ENCODE results near the gene NTNG1. TPM values are rescaled to one million over a fixed set of nuclear protein-coding genes. Genes with fewer than 3 reads are reported as not detected.

The NTNG1 gene
- total and polyA plus RNA-seq, 2 of the 8 experiments (the other 6 are each of a cell fraction or from before 2014, with no cell fraction given): 1.2 to 4.1 TPM

GRCh38 chr1:107251839-107252238 is 111.0 kb downstream of the NTNG1 start:
- Histone ChIP-seq H3K18ac (ENCODE audit: extremely low read depth, low read length) (no peak overlapping the region), H2AFZ (ENCODE audit: low read length) (no peak overlapping the region), H3K9me3 (ENCODE audit: insufficient read depth in 2 of 2, low read depth in 1 of 2, low read length in 1 of 2) (no peaks in the 10 kb centered on the region), H4K8ac (ENCODE audit: extremely low read depth, insufficient read depth, low read length) (no peak overlapping the region), H3K27ac (ENCODE audit: low read depth, low read length) (no peak overlapping the region), H3K79me2 (ENCODE audit: control insufficient read depth in 1 of 2, insufficient read depth in 2 of 2, low read length in 2 of 2) (no peaks in the 10 kb centered on the region), H3K4me3 (ENCODE audit: extremely low read depth in 1 of 4, insufficient read depth in 2 of 4, low read depth in 3 of 4, low read length in 4 of 4) (no peak overlapping the region), H3K4me2 (ENCODE audit: insufficient read depth in 1 of 2, low read depth in 2 of 2, low read length in 2 of 2) (no peak overlapping the region), H2BK15ac (ENCODE audit: low read length) (0 out of 2 replicates have a peak overlapping the region, but pooled peaks have one; percentile 85), H3K4me1 (replicated peaks in 1 of 4; ENCODE audit: control insufficient read depth in 3 of 4, insufficient read depth in 4 of 4, low read length in 3 of 4) (peaks cover 0 to 17% (median 6%) of the 10 kb centered on the region in 4 experiments; a peak in 4 of 7 replicates), H4K5ac (ENCODE audit: insufficient read length, low read depth, low read length) (no peak overlapping the region), H3K36me3 (ENCODE audit: control insufficient read depth in 2 of 4, insufficient read depth in 4 of 4, low read length in 3 of 4) (no peaks in the 10 kb centered on the region), H3K23me2 (ENCODE audit: low read depth, low read length) (no peaks in the 10 kb centered on the region), H2BK12ac (ENCODE audit: low read depth, low read length) (no peak overlapping the region), H4K91ac (replicated peaks; ENCODE audit: insufficient read length, low read length) (no peak overlapping the region), H3K23ac (ENCODE audit: insufficient read length) (no peak overlapping the region), H3K27me3 (replicated peaks in 1 of 4; ENCODE audit: control insufficient read depth in 3 of 4, extremely low read depth in 1 of 4, insufficient read depth in 3 of 4, low read length in 3 of 4) (no peaks in the 10 kb centered on the region), H3K56ac (replicated peaks; ENCODE audit: insufficient read length, low read depth, low read length) (no peak overlapping the region), H2AK5ac (ENCODE audit: low read depth, low read length) (no peak overlapping the region), H4K20me1 (replicated peaks in 1 of 2; ENCODE audit: control insufficient read depth in 1 of 2, insufficient read depth in 2 of 2, low read length in 2 of 2) (no peaks in the 10 kb centered on the region), H2BK5ac (ENCODE audit: low read depth, low read length) (no peak overlapping the region), H2BK120ac (replicated peaks; ENCODE audit: low read depth, low read length) (no peak overlapping the region), H3K14ac (ENCODE audit: insufficient read length) (no peak overlapping the region), H3K79me1 (ENCODE audit: low read depth, low read length) (no peaks in the 10 kb centered on the region), H3K9ac (replicated peaks in 1 of 4; ENCODE audit: extremely low read depth in 1 of 4, low read depth in 3 of 4, low read length in 3 of 4) (no peak overlapping the region), H2BK20ac (ENCODE audit: low read length) (no peak overlapping the region), H3K4ac (replicated peaks; ENCODE audit: insufficient read length, low read depth, low read length) (no peak overlapping the region)
- FAIRE-seq (no peak), DNase-seq (ENCODE audit: low read depth in 1 of 2, low spot score in 2 of 2) (no peak)
- TF ChIP-seq BACH1 (IDR thresholded peaks at IDR 0.05; ENCODE audit: low read length): no peak
- no peak for TF ChIP-seq RAD21 (IDR thresholded peaks at IDR 0.05 in 1 of 2, conservative IDR thresholded peaks at IDR 0.05 in 1 of 2; ENCODE audit: low read depth in 2 of 2, low read length in 2 of 2)
- no peak for TF ChIP-seq GTF2F1 (IDR thresholded peaks at IDR 0.05; ENCODE audit: borderline replicate concordance, low read depth, low read length)
- no peak for TF ChIP-seq SIN3A (conservative IDR thresholded peaks at IDR 0.05 in 1 of 2, IDR thresholded peaks at IDR 0.05 in 1 of 2; ENCODE audit: low read depth in 1 of 2, low read length in 2 of 2)
- TF ChIP-seq RNF2 (IDR thresholded peaks at IDR 0.05; ENCODE audit: borderline replicate concordance, low read depth, low read length, missing control alignments, poor library complexity, severe bottlenecking): no peak
- no peak for TF ChIP-seq CTCF (IDR thresholded peaks at IDR 0.05; ENCODE audit: control extremely low read depth in 1 of 3, insufficient read depth in 1 of 3, low read depth in 1 of 3, low read length in 3 of 3)
- no peak for TF ChIP-seq CHD1 (IDR thresholded peaks at IDR 0.05; ENCODE audit: low read depth, low read length)
- TF ChIP-seq RFX5 (IDR thresholded peaks at IDR 0.05; ENCODE audit: borderline replicate concordance, low read depth, low read length): no peak
- TF ChIP-seq CBX5 (IDR thresholded peaks at IDR 0.05; ENCODE audit: low read depth, low read length): no peak
- TF ChIP-seq JUND (IDR thresholded peaks at IDR 0.05; ENCODE audit: low read length): no peak
- WGBS, 2 experiments (ENCODE audit: extremely low coverage in 1 of 2, insufficient coverage in 1 of 2, insufficient read length in 1 of 2, insufficient replicate concordance in 2 of 2, low coverage in 1 of 2, low lambda C conversion rate in 2 of 2, missing lambda C conversion rate in 1 of 2): 89% methylated on average over 2 of the region's 2 CpGs; no CpG with 5 or more reads in 1 of the 2 experiments
- POLR2A ChIA-PET (ENCODE audit: partially characterized antibody): no interaction called here
- CTCF ChIA-PET (ENCODE audit: partially characterized antibody): interaction anchor here (0.6 kb wide), 1 partner anchor 64 kb away, joined by 3 read pairs; no protein-coding TSS in a partner anchor
